Ammon's horn (tissue), 1 donor: ENCODE results near the gene SERPINA6.
"Not testable (repeated sequence)": the region's sequence is repeated elsewhere in the genome, so short reads cannot be mapped to it uniquely, and the experiment has no call there.

Source experiments
- DNase-seq: peaks from one replicate; pipeline ENCODE4 v3.0.0-alpha.2; 2016; ENCODE audit warnings: low spot score

Gene SERPINA6

GRCh38 chr14:94291906-94292525 lies 31.1 kb downstream of the SERPINA6 start:
- DNase-seq = no peak

- no peak for DNase-seq
These were observed 31.8 kb downstream of the SERPINA6 start for GRCh38 chr14:94291159-94291905.

- DNase-seq = no peak
These were observed 32.9 kb downstream of the SERPINA6 start for GRCh38 chr14:94290197-94290596.

DNA sequence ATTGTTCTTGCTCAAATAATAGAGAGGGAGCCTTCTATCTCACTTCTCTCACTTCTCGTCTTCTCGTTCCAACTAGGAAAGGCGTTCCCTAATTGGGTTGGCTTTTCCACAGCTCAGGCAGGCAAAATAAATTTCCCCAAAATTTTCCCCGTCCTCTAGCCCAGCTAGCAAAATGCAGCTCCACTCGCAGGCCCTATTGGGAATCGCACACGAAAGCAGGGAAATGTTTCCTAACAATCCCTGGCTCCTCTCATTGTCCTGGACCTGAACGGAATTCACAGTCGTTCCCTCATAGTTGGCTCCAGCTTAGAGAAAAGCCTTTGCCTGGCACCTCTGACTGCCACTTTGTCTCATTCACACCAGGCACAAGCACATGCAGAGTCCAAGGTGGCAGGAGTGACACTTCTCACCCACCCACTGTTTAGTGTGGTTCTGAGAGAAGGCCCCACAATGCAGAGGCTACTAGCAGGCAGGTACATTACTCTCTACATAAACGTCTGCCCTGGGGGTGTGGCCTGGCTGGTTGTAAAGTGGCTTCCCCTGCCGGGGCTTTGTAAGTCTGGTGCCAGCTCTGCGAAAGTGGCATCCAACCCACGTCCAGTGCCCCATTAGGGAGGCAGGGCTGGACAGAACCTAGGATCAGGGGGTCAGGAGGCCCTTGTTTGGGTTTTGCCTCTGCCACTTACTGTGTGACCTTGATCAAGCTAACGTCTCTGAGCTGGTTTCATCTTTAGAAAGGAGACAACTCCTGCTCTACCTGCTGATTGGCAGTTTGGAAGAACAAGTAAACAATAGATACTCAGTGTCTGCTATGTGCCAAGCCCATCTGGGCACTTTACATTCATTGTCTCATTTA lies 34.3 kb downstream of the SERPINA6 start:
- DNase-seq = no peak

DNA sequence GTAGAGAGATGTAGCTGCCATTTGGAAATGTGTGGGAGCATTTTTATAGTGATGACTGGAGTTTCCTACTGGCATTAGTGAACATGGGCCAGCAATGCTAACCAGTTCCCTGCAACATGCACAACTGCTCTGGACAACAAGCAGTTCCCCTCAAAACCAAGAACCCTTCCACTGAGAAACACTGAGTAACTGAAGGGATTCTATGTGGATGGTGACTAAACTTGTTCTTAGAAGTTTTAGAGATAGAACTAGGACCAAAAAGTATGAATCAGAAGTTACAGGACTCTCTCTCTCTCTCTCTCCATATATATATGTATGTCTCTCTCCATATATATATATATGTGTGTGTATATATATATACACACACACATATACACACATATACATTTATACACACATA lies 38.0 kb downstream of the SERPINA6 start:
- no peak for DNase-seq

DNA sequence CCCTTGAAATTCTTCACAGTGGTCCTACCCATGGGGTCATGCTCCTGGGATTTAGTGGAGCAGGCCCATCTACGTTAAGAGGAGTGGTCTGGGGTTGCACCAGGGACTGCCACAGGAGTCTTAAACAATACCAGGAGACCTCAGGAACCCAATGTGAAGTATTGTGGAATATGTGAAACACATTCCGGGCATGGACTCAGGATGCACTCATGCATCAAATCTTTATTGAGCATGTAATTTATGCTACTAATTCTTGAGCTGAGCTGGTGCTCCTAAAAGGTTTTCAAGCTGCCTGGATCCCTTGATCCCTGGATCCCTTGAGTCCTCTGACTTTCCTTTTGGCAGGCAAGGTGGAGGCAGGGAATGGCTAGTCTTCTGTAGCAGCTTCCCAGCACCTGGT lies 38.9 kb downstream of the SERPINA6 start:
- no peak for DNase-seq

- DNase-seq = no peak
These were observed 40.0 kb downstream of the SERPINA6 start for GRCh38 chr14:94282991-94283723.

DNA sequence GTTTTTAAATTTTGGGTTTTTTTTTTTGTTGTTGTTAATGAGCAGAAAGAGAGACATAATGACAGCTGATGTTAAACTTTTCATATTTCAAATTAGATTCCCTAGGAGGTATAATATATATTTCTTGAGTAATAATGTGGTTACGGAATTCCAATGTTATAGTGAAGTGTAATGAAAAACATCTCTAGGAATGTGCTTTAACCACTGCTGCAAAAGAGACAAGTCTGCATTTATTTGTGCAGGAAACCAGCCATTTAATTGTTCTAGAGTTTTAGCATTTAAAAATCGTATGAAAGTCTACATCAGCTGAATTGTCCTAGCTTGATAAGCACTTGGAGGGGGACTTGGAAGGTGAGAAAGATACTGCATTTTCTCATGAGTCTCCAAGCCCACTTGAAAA lies 44.4 kb downstream of the SERPINA6 start:
- DNase-seq = no peak

GRCh38 chr14:94276898-94277561 lies 46.1 kb downstream of the SERPINA6 start:
- not testable (repeated sequence) for DNase-seq

GRCh38 chr14:94269156-94269555 lies 54.0 kb downstream of the SERPINA6 start:
- peak; percentile 72 for DNase-seq

GRCh38 chr14:94268582-94268981 lies 54.6 kb downstream of the SERPINA6 start:
- not testable (repeated sequence) for DNase-seq

GRCh38 chr14:94267352-94267751 lies 55.8 kb downstream of the SERPINA6 start:
- no peak for DNase-seq

- DNase-seq = not testable (repeated sequence)
These were observed 58.9 kb downstream of the SERPINA6 start for GRCh38 chr14:94264195-94264594.
